Body of pancreas (tissue), 4 donors: ENCODE results near the gene CDK19. TPM values are rescaled to one million over a fixed set of nuclear protein-coding genes. Genes with fewer than 3 reads are reported as not detected.

Experiments used
- ATAC-seq: fragments of 150-250 bp; one replicate; pipeline ENCODE4 v1.9.1; 2016
- DNase-seq, 4 donors: peaks; one replicate each; pipeline ENCODE4 v3.0.0-alpha.2; 2019
- H3K27ac ChIP-seq, 4 donors: fragments of 200-600 bp; sonication (generic); 1 replicate in 3 of 4; 2 replicates in 1 of 4; pipeline versions ENCODE4 v1.5.1 to v1.6.1; 2016 to 2019; ENCODE audit warnings: mild to moderate bottlenecking in 1 of 4, mixed read lengths in 1 of 4, moderate library complexity in 1 of 4
- H3K27me3 ChIP-seq, 2 donors: fragments of 200-600 bp; sonication (generic); one replicate each; pipeline ENCODE4 v1.6.0; 2016; ENCODE audit warnings: mild to moderate bottlenecking in 1 of 2
- H3K36me3 ChIP-seq, 2 donors: fragments of 200-600 bp; sonication (generic); replicated peaks in 1 of 2; 2 replicates each; pipeline ENCODE4 v1.5.1; 2016; ENCODE audit warnings: low read depth in 2 of 2; ENCODE audit not compliant: insufficient read depth in 1 of 2
- H3K4me1 ChIP-seq: fragments of 200-600 bp; sonication (generic); one replicate; pipeline ENCODE4 v1.6.0; 2016
- H3K4me3 ChIP-seq, 2 donors: fragments of 200-600 bp; sonication (generic); 1 replicate in 1 of 2; 2 replicates in 1 of 2; pipeline ENCODE4 v1.5.1; 2016 to 2019
- H3K9me3 ChIP-seq, 3 donors: fragments of 200-600 bp; sonication (generic); 1 replicate in 2 of 3; 2 replicates in 1 of 3; pipeline ENCODE4 v1.5.1; 2016
- POLR2A ChIP-seq, 3 donors: fragments of 450-650 bp; IDR thresholded peaks; one replicate each; pipeline ENCODE4 v1.6.1; 2016; ENCODE audit warnings: antibody characterized with exemption in 3 of 3, mild to moderate bottlenecking in 2 of 3
- WGBS, 2 donors: methylation state at CpG; one replicate each; pipeline ENCODE4 v1.1.5; 2017; 5-methylcytosine and 5-hydroxymethylcytosine counted together
- intact Hi-C: fragments of 100-400 bp; cut with DNase I; formaldehyde crosslinking; loops from one replicate; pipeline ENCODE4 v1.15.1; 2023
- total RNA-seq, 2 donors: library from RNA; depleted of rRNA; stranded (reverse); fragments of >200 nt; gene quantifications; one replicate each; pipeline ENCODE4 v1.1.0, GENCODE V29; 2016
- TF ChIP-seq, protein P1 (sequence below), 7 experiments: fragments of 450-650 bp in 4 of 7; fragments of 200-600 bp in 3 of 7; sonication (generic) in 3 of 7; IDR thresholded peaks; one replicate each; pipeline ENCODE4 v1.5.1; 2016 to 2019; ENCODE audit warnings: antibody characterized with exemption in 7 of 7

CDK19 gene
- total RNA-seq, 2 donors from 2014 or later, result 4.0 to 8.0 TPM

- no peak overlapping the region for H3K4me3 ChIP-seq
- H3K36me3 ChIP-seq, result no peaks in the 10 kb centered on the region
- ATAC-seq (no peak), DNase-seq (no peak)
- TF ChIP-seq, protein P1, sequence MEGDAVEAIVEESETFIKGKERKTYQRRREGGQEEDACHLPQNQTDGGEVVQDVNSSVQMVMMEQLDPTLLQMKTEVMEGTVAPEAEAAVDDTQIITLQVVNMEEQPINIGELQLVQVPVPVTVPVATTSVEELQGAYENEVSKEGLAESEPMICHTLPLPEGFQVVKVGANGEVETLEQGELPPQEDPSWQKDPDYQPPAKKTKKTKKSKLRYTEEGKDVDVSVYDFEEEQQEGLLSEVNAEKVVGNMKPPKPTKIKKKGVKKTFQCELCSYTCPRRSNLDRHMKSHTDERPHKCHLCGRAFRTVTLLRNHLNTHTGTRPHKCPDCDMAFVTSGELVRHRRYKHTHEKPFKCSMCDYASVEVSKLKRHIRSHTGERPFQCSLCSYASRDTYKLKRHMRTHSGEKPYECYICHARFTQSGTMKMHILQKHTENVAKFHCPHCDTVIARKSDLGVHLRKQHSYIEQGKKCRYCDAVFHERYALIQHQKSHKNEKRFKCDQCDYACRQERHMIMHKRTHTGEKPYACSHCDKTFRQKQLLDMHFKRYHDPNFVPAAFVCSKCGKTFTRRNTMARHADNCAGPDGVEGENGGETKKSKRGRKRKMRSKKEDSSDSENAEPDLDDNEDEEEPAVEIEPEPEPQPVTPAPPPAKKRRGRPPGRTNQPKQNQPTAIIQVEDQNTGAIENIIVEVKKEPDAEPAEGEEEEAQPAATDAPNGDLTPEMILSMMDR (IDR thresholded peaks at IDR 0.05), result no peak
- no peak for TF ChIP-seq POLR2A (IDR thresholded peaks at IDR 0.05)
- no peak overlapping the region for H3K27ac ChIP-seq
- no peaks in the 10 kb centered on the region for H3K9me3 ChIP-seq
- H3K27me3 ChIP-seq, result no peaks in the 10 kb centered on the region
- H3K4me1 ChIP-seq, result no peaks in the 10 kb centered on the region
- WGBS, 2 donors, result 96 to 98% methylated on average over 3 of the region's 3 CpGs
- intact Hi-C loops, result no loop called here
Measured at GRCh38 chr6:110693296-110693695, 122.0 kb downstream of the CDK19 start.

DNA sequence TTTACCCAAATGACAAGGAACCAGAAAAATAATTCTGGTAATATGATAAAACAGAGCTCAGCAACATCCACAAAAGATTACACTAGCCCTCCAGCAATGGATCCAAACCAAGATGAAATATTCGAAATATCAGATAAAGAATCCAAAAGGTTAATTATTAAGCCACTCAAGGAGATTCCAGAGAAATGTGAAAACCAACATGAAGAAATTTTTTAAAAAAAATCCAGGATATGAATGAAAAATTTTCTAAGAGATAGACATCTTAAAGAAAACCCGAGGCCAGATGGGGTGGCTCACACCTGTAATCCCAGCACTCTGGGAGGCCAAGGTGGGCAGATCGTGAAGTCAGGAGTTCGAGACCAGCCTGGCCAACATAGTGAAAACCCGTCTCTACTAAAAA lies 124.4 kb downstream of the CDK19 start:
- H3K4me1 ChIP-seq, result no peaks in the 10 kb centered on the region
- ATAC-seq, result no peak
- no peaks in the 10 kb centered on the region for H3K27me3 ChIP-seq
- no peak overlapping the region for H3K27ac ChIP-seq
- H3K9me3 ChIP-seq, result no peaks in the 10 kb centered on the region
- DNase-seq, result no peak
- no peak overlapping the region for H3K4me3 ChIP-seq
- H3K36me3 ChIP-seq, result no peaks in the 10 kb centered on the region
- intact Hi-C loops, result no loop called here
- TF ChIP-seq POLR2A (IDR thresholded peaks at IDR 0.05), result no peak
- TF ChIP-seq, protein P1 (IDR thresholded peaks at IDR 0.05), result no peak
- WGBS, 2 donors, result 71 to 76% methylated on average over 4 to 5 of the region's 5 CpGs

- Histone ChIP-seq H3K27ac (no peak overlapping the region), H3K9me3 (no peaks in the 10 kb centered on the region), H3K36me3 (no peaks in the 10 kb centered on the region), H3K27me3 (no peaks in the 10 kb centered on the region), H3K4me1 (no peaks in the 10 kb centered on the region), H3K4me3 (no peak overlapping the region)
- intact Hi-C loops, result no loop called here
- no peak for TF ChIP-seq POLR2A (IDR thresholded peaks at IDR 0.05)
- DNase-seq (no peak), ATAC-seq (no peak)
- WGBS, 2 donors, result 75 to 100% methylated on average over 2 to 3 of the region's 3 CpGs
Measured at GRCh38 chr6:110690106-110690654, 125.1 kb downstream of the CDK19 start.

DNA sequence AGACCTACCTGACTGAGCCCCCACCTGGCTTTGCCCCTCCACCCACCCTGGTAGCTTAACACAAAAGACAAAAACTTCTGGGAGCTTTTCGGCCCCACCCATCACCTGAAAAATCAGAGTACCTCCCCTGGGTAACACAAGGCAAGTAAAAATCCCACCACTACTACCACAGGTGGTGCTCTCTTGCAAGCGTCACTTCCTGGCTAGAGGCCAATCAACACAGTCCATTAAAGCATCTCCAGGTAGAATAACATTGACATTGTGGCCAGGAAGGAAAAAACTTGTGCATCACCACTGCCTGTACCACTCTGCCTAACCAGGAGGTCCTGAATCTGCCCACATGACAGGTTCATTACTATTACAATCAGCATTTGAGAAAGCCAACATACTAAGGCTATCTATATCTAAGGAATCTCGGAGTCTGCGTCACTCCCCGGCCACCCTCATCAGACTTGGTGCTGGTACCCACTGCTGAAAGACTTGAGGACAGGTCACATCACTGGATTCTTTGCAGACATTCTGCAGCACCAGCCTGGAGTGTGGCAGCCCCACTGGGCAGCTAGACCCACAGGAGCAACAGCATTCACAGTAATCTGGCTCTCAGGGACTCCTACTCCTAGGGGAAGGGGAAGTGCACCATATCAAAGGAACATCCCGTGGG lies 125.9 kb downstream of the CDK19 start:
- Histone ChIP-seq H3K4me3 (no peak overlapping the region), H3K9me3 (no peaks in the 10 kb centered on the region), H3K27ac (no peak overlapping the region), H3K36me3 (no peaks in the 10 kb centered on the region), H3K27me3 (no peaks in the 10 kb centered on the region), H3K4me1 (no peaks in the 10 kb centered on the region)
- DNase-seq (no peak), ATAC-seq (no peak)
- WGBS, 2 donors, result 83 to 89% methylated on average over 6 of the region's 6 CpGs
- TF ChIP-seq, protein P1 (IDR thresholded peaks at IDR 0.05), result no peak
- intact Hi-C loops, result no loop called here

DNA sequence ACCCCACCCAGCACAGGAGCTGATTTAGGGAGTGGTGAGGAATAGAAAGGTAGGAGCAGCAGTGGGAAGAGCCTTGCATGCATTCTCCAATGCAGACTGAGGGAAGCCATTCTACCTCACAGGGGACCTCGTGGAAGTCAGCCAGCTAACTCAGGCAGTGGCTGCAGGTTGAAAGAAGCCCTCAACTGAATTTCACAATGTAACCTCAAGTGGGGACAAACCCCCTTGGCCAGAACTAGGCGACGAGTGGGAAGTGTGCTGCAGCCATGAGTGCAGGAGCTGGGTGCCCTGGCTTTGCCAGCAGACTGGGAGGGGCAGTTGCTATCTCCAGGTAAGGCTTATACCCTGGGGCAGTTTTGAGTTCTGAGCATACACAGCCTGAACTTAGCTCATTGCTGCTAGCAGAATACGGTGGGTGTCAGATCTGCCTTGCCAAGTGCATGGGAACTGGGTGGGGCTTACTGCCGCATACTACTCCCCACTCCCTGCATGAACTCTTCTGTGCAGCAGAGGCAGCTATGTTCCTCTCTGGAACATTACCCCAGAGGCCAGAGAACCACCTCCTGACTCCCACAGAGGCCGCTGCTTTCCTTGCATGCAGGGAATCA lies 126.5 kb downstream of the CDK19 start:
- no peaks in the 10 kb centered on the region for H3K36me3 ChIP-seq
- no peak overlapping the region for H3K4me3 ChIP-seq
- no peaks in the 10 kb centered on the region for H3K27me3 ChIP-seq
- intact Hi-C loops, result no loop called here
- ATAC-seq (no peak), DNase-seq (no peak)
- H3K27ac ChIP-seq, result no peak overlapping the region
- H3K9me3 ChIP-seq, result no peaks in the 10 kb centered on the region
- 73 to 74% methylated on average over 6 of the region's 6 CpGs for WGBS, 2 donors
- H3K4me1 ChIP-seq, result no peaks in the 10 kb centered on the region
- TF ChIP-seq, protein P1 (IDR thresholded peaks at IDR 0.05), result no peak
- no peak for TF ChIP-seq POLR2A (IDR thresholded peaks at IDR 0.05)
